ENCODE data around the gene URB1. TPM values are rescaled to one million over a fixed set of nuclear protein-coding genes. Genes with fewer than 3 reads are reported as not detected.

Gene URB1
- total and polyA plus RNA-seq, 9 donors: 7.6 to 29.6 (median 18.0) TPM

- WGBS, 3 donors: 1 to 2% (median 1%) methylated on average over 45 to 63 of the region's 63 CpGs
- no peaks in the 10 kb centered on the region for H3K9me3 ChIP-seq
- H3K36me3 ChIP-seq: no peaks in the 10 kb centered on the region
- intact Hi-C loops (cut with DNase I): loop anchor here in 3 of 4 donors (2.0 to 5.0 kb wide), 5 partner anchors 39 to 361 kb away; partner anchors contain the start of gene PAXBP1 (in 1 of the 3)
- peak overlapping the region; percentile 59 for H3K4me3 ChIP-seq
- TF ChIP-seq POLR2A (IDR thresholded peaks at IDR 0.05): peak; percentile 94
- TF ChIP-seq CTCF (IDR thresholded peaks at IDR 0.05): peak in 2 of 3 donors; percentile 8 to 18
- peak; percentile 89 for TF ChIP-seq EP300 (IDR thresholded peaks at IDR 0.05)
- H3K4me1 ChIP-seq (ENCODE audit: insufficient read depth): peaks cover 6% of the 10 kb centered on the region
- H3K27ac ChIP-seq: peak overlapping the region; percentile 96 to 99
- DNase-seq: peak; percentile 92 to 98 (median 94)
- H3K27me3 ChIP-seq: no peaks in the 10 kb centered on the region
Observed at GRCh38 chr21:32411350-32412161, 18.7 kb upstream of the URB1 start.

GRCh38 chr21:32410916-32411315, 18.1 kb upstream of the URB1 start:
- no peaks in the 10 kb centered on the region for H3K27me3 ChIP-seq
- H3K4me1 ChIP-seq (ENCODE audit: insufficient read depth): peaks cover 6% of the 10 kb centered on the region
- peak overlapping the region; percentile 96 to 99 for H3K27ac ChIP-seq
- DNase-seq: peak in 1 of 5 donors; percentile 25
- intact Hi-C loops (cut with DNase I): loop anchor here in 2 of 4 donors (5.0 kb wide), 4 partner anchors 46 to 361 kb away; partner anchors contain the start of gene PAXBP1 (in 1 of the 2)
- peak overlapping the region; percentile 59 for H3K4me3 ChIP-seq
- H3K9me3 ChIP-seq: no peaks in the 10 kb centered on the region
- H3K36me3 ChIP-seq: no peaks in the 10 kb centered on the region
- 66 to 73% (median 73%) methylated on average over 5 of the region's 5 CpGs for WGBS, 3 donors
- TF ChIP-seq EP300 (IDR thresholded peaks at IDR 0.05) (no peak), POLR2A (IDR thresholded peaks at IDR 0.05) (no peak), CTCF (IDR thresholded peaks at IDR 0.05) (no peak)

DNA sequence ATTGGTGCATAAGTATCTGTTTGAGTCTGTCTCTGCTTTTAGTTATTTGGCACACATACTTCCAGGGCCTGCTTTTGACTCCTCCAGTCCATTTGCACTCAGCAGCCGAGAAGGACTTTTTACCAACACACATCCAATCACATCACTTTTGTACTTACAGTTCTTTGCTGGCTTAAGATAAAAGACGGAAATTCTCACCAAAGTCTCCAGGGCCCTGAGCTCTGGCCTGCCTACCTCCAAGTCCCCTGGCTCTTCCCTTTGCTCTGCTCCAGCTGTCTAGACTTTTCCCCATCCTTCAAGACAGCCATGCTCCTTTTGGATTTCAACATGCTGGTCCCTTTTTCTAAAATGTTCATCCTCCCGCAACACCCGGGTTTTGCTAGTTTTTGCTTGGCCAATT, 17.5 kb upstream of the URB1 start:
- Histone ChIP-seq H3K9me3 (no peaks in the 10 kb centered on the region), H3K27me3 (no peaks in the 10 kb centered on the region), H3K4me3 (no peak overlapping the region), H3K27ac (peak overlapping the region; percentile 96 to 99), H3K4me1 (ENCODE audit: insufficient read depth) (peaks cover 6% of the 10 kb centered on the region), H3K36me3 (no peaks in the 10 kb centered on the region)
- TF ChIP-seq EP300 (IDR thresholded peaks at IDR 0.05) (no peak), CTCF (IDR thresholded peaks at IDR 0.05) (no peak), POLR2A (IDR thresholded peaks at IDR 0.05) (no peak)
- intact Hi-C loops (cut with DNase I): loop anchor here in 2 of 4 donors (5.0 kb wide), 4 partner anchors 47 to 362 kb away; partner anchors contain the start of gene PAXBP1 (in 1 of the 2)
- 47 to 51% (median 47%) methylated on average over 4 of the region's 4 CpGs for WGBS, 3 donors
- peak in 3 of 5 donors; percentile 19 to 62 (median 56) for DNase-seq

DNA sequence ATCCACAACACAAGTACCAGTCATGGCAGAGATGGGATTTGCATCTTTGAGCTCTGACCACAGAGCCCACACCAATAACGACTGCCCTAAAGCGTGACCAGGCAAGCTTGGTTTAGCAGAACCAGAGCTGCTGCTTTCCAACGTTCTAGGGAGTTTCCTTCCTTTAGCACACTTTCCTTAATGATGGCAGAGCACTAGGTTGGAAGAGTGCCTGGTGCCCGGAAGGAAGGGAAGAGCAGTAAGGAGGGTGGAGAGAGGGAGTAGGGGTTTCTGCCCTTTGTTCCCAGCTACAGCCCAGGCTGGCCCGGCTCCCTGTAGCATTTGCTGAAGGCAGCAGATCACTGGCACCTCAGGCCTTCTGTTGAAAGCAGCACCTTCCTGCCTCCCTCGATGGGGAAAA, 13.6 kb upstream of the URB1 start:
- DNase-seq: no peak
- Histone ChIP-seq H3K4me1 (ENCODE audit: insufficient read depth) (peaks cover 3% of the 10 kb centered on the region), H3K27ac (no peak overlapping the region), H3K36me3 (no peaks in the 10 kb centered on the region), H3K4me3 (no peak overlapping the region), H3K9me3 (no peaks in the 10 kb centered on the region), H3K27me3 (no peaks in the 10 kb centered on the region)
- intact Hi-C loops (cut with DNase I): loop anchor here in 2 of 4 donors (5.0 to 10.0 kb wide), 3 partner anchors 88 to 188 kb away; no protein-coding TSS in a partner anchor
- 43 to 57% (median 46%) methylated on average over 6 of the region's 6 CpGs for WGBS, 3 donors
- TF ChIP-seq EP300 (IDR thresholded peaks at IDR 0.05) (no peak), CTCF (IDR thresholded peaks at IDR 0.05) (no peak), POLR2A (IDR thresholded peaks at IDR 0.05) (no peak)
